ENCODE measurements around the gene B3GAT2. TPM values are rescaled to one million over a fixed set of nuclear protein-coding genes. Genes with fewer than 3 reads are reported as not detected.

B3GAT2 gene
- total RNA-seq, 3 donors from 2014 or later = 0.13 TPM; not detected in 2

DNA sequence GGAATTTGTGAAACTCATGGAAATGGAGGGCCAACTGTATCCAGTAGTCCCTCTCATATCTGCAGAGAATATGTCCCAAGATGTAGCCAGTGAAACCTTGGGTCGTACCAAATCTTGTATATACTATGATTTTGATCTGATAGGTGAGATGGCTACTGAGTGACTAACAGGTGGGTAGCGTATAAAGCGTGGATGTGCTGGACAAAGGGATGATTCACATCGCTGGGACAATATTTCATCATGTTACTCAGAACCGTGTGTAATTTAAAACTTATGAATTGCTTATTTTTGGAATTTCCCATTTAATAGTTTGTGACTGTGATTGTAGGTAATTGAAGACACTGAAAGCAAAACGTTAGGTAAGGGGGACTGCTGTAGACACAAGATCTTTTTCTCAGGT is 145.1 kb downstream of the B3GAT2 start:
- H3K36me3 ChIP-seq (ENCODE audit: low read depth) = no peaks in the 10 kb centered on the region
- H3K9me3 ChIP-seq = no peaks in the 10 kb centered on the region
- no peaks in the 10 kb centered on the region for H3K4me1 ChIP-seq (ENCODE audit: low read depth)
- DNase-seq = no peak
- ATAC-seq = no peak
- H3K4me3 ChIP-seq = no peak overlapping the region
- intact Hi-C loops (cut with DNase I, micrococcal nuclease) = no loop called here
- TF ChIP-seq, protein P1, sequence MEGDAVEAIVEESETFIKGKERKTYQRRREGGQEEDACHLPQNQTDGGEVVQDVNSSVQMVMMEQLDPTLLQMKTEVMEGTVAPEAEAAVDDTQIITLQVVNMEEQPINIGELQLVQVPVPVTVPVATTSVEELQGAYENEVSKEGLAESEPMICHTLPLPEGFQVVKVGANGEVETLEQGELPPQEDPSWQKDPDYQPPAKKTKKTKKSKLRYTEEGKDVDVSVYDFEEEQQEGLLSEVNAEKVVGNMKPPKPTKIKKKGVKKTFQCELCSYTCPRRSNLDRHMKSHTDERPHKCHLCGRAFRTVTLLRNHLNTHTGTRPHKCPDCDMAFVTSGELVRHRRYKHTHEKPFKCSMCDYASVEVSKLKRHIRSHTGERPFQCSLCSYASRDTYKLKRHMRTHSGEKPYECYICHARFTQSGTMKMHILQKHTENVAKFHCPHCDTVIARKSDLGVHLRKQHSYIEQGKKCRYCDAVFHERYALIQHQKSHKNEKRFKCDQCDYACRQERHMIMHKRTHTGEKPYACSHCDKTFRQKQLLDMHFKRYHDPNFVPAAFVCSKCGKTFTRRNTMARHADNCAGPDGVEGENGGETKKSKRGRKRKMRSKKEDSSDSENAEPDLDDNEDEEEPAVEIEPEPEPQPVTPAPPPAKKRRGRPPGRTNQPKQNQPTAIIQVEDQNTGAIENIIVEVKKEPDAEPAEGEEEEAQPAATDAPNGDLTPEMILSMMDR (IDR thresholded peaks at IDR 0.05) = no peak
